CD1c-positive myeloid dendritic cell (primary cell): ENCODE measurements around the gene COA3.
"Not testable (repeated sequence)": the region's sequence is repeated elsewhere in the genome, so short reads cannot be mapped to it uniquely, and the experiment has no call there.

Source experiments
- DNase-seq: peaks from one replicate; pipeline ENCODE4 v3.0.0-alpha.2; 2016; ENCODE audit errors: extremely low spot score

The COA3 gene

GRCh38 chr17:42782166-42783061 lies 16.1 kb downstream of the COA3 start:
- DNase-seq, result no peak

GRCh38 chr17:42781639-42782165 lies 16.8 kb downstream of the COA3 start:
- no peak for DNase-seq

- no peak for DNase-seq
These were observed 17.5 kb downstream of the COA3 start for GRCh38 chr17:42780851-42781638.

DNA sequence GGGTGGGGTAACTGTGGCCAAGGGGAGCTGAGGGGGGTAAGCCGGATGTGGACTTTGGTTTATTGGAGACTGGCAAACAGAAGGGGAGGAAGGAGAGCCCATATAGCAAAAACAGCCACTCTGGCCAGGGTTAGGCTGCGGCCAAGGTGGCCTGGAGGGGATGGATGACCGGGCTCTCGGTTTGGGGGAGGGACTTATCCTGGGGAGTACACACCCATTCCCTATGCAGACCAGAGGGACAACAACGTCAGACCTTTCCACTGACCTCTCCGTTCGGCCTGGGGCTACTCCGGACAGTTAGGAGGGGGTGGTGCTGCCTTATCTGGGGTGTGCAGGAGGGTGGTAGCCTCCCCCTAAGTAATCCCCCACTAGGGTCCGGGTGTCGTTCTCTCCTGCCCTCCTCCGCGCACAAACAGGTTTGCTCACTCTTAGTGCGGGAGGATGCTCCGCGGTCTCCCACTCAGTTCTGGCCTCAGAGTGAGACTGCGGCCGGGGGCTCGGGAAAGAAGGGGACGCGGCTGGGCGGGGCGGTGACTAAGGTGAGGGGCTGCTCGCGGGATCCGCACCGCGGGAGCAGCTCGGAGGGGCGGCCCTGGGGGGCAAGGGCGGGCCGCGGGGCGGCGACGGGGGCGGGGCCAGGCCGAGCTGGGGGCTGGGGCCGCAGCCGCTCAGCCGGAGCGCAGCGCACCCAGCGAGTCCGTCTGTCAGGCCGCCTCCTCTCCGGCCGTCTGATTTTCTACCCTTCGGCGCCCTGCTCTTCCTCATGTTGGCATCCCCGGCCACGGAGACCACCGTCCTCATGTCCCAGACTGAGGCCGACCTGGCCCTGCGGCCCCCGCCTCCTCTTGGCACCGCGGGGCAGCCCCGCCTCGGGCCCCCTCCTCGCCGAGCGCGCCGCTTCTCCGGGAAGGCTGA lies 18.3 kb downstream of the COA3 start, which contains the start of gene WNK4:
Gene WNK4, plus strand, starts transcription at position 675 of the 915 bp plus-strand sequence. Its CDS starts 89 bp downstream, at position 764.
- no peak for DNase-seq

DNA sequence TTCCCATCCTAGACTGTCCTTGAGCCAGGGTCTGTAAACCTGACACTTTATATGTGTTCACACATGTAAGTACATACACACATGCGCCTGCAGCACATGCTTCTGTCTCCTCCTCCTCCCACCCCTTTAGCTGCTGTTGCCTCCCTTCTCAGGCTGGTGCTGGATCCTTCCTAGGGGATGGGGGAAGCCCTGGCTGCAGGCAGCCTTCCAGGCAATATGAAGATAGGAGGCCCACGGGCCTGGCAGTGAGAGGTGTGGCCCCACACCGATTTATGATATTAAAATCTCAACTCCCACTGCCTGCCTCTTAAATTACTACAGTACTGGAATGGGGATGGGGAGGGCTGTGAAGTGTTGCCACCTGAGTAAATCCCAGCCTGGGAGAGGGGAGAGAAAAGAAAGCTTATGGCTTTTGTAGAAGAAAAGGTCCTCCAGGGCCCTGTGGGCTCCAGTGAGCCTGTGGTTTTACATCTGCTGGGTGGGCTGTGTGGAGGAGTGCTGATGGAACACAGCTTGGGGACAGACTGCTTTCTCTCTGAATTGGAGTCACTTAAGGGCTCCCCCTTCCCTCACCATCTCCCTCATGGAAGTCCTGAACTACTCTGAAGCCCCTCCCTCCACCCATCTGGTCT lies 19.1 kb downstream of the COA3 start:
- DNase-seq, result no peak

DNA sequence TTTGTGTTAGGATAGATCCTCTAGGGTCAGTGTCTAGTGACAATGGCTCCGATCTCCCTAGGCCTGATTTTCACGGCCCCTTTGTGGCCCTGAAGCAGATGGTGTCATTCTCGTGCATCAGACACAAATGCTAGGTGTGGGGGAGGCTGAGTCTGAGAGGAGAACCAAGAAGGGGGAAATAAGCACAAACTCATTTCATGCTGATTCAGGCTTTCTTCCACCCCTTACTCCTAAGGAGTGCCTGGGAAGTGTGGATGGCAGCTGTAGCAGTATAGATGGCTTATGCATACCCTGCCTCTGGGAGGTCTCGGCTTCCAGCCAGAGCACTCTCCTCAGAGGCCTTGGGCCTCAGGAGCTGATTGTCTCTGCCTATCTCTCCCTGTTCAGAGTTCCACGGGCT lies 19.9 kb downstream of the COA3 start:
- DNase-seq, result no peak

DNA sequence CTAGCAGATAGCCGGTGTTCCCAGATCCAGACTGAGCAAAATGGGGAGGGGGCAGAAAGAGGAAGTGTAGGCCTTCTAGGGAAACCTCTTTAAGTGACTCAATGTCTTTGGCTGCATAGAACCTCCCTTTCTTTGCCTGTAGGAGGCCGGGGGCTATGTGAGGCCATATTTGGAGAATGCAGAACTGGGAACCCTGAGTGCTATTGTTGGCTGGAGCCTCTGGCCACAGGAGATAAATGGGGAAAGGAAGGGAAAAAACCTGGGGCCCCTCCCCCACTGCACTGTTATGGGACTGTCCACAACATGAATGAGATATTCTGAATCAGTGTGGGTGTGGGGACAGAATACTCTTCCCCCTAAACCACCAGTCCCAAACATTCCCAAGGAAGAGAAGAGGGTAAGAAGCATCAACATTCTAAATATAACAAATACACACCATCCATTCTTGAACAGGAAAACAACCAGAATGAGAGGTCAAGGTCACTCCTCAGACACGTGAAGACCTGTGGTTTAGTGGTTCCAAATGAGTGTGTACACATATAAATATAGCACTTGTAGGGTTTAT lies 22.9 kb downstream of the COA3 start:
- DNase-seq, result peak; percentile 87

- peak; percentile 22 for DNase-seq
These were observed 24.3 kb downstream of the COA3 start for GRCh38 chr17:42774066-42774745.

DNA sequence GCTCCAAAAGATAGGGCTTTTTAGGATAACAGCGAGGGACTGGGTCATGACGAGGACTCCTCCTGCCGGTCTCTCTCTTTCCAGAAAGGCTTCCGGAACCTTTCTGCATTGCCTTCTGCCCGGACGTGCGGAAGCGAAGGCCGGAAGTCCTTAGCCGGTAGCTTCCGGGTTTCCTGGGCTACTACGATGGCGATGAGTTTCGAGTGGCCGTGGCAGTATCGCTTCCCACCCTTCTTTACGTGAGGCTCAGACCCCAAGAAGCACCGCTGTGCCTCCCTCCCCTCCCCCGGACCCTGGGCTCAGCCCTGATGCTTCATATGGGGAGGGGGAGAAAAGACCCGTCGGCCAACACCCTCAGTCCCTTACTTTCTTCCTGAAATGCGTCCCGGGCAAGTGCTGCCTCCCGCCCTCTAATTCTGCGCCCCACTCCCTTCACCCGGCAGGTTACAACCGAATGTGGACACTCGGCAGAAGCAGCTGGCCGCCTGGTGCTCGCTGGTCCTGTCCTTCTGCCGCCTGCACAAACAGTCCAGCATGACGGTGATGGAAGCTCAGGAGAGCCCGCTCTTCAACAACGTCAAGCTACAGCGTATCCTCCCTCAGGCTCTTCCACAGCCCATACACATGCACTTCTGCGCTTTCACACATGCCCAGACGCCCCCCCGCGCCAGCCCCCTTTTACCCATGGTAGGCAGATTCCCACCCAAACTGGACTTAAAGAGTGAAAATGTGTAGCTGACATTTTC lies 25.0 kb downstream of the COA3 start, which contains the start of gene VPS25:
Gene VPS25, plus strand, starts transcription at position 160 of the 746 bp plus-strand sequence. Its CDS starts 27 bp downstream, at position 187.
- DNase-seq, result peak; percentile 83

DNA sequence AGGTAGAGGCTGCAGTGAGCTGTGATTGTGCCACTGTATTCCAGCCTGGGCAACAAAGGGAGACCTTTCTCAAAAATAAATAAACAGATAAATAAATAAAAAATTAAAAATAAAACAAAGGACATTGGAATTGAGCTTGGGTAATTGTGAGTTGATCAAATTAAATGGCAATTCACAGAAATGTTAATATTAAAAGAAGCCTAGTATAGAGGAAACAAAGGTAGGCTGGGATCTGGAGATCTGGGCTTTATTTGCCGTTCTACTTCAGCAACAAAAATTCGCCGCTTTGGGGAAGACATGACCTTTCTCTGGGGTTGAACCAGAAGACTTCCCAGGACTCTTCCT lies 25.6 kb downstream of the COA3 start:
- DNase-seq, result no peak

DNA sequence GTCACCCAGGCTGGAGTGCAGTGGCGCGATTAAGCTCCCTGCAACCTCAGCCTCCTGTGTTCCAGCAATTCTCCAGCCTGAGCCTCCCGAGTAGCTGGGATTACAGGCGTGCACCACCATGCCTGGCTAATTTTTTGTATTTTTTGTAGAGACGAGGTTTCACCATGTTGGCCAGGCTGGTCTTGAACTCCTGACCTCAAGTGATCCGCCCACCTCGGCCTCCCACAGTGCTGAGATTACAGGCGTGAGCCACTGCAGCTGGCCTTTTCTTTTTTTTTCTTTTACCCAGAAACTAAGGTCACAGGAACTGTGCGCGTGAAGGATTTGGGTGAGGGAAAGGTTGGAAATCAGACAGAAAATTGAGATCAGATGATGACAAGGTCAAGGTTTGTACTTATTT lies 28.5 kb downstream of the COA3 start:
- DNase-seq, result not testable (repeated sequence)

GRCh38 chr17:42768006-42768405 lies 30.5 kb downstream of the COA3 start:
- not testable (repeated sequence) for DNase-seq

GRCh38 chr17:42767512-42767911 lies 31.0 kb downstream of the COA3 start:
- DNase-seq, result no peak

GRCh38 chr17:42766124-42766523 lies 32.4 kb downstream of the COA3 start:
- DNase-seq, result no peak

- no peak for DNase-seq
These were observed 36.9 kb downstream of the COA3 start for GRCh38 chr17:42761638-42762037.

DNA sequence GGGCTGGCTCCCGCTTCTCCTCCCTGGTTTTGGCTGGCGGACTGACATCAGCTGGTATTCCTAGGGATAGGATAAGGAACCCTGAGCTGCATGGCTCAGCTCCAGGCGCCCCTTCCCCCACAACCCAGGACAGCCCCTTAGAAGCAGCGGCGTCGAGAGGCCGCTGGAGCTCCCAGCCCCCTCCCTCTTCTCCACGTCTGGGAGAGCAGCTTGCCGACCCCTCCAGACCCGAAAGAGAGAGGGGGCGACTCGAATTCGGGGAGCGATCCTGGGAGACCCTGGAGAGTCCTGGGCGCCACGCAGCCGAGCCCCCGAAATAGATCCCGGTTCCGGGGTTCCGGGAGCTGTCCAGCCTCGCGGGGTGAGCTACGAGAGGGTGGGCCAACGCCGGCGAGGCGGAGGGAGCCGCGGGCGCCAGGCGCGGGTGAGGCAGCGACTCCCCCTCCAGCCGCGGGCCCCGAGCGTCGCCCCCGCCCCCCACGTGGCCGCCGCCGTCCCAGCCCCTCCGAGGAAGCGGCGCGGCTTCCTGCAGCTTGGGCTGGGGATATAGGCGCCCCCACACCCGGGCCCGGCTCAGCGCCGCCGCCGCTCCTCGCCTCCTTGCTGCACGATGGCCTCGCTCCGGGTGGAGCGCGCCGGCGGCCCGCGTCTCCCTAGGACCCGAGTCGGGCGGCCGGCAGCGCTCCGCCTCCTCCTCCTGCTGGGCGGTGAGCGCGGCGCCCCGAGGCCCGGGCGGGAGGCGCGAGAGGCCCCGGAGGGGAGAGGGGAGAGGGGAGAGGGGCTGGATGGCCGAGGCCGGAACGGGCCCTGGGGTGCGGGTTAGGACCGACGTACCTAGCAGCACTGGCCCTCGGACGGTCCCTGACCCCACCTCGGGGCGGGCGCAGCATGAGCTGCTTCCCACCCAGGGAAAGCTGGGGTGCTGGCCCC lies 37.6 kb downstream of the COA3 start, which contains the start of gene RAMP2:
Gene RAMP2, plus strand, starts transcription at position 576 of the 930 bp plus-strand sequence. Its CDS starts 35 bp downstream, at position 611.
- no peak for DNase-seq

- DNase-seq, result peak; percentile 62
These were observed 38.4 kb downstream of the COA3 start for GRCh38 chr17:42759982-42760651.
